HG02973 (cell line): ENCODE results near the gene HS3ST2.
"Not testable (repeated sequence)": the region's sequence is repeated elsewhere in the genome, so short reads cannot be mapped to it uniquely, and the experiment has no call there.

ENCODE experiments used
- ATAC-seq: cut with Tn5 transposase; IDR thresholded peaks from one replicate; pipeline ENCODE4 v1.9.1; 2021; ENCODE audit warnings: moderate library complexity; ENCODE audit not compliant: unreplicated experiment

The HS3ST2 gene

GRCh38 chr16:22929461-22929860 lies 115.5 kb downstream of the HS3ST2 start:
- no peak for ATAC-seq

GRCh38 chr16:22932032-22932771 lies 118.2 kb downstream of the HS3ST2 start:
- ATAC-seq = no peak

- ATAC-seq = no peak
These were observed 119.2 kb downstream of the HS3ST2 start for GRCh38 chr16:22933173-22933572.

GRCh38 chr16:22934786-22935185 lies 120.8 kb downstream of the HS3ST2 start:
- ATAC-seq = no peak

- ATAC-seq = no peak
These were observed 123.2 kb downstream of the HS3ST2 start for GRCh38 chr16:22937169-22937568.

GRCh38 chr16:22938647-22939046 lies 124.7 kb downstream of the HS3ST2 start:
- no peak for ATAC-seq

- not testable (repeated sequence) for ATAC-seq
These were observed 125.9 kb downstream of the HS3ST2 start for GRCh38 chr16:22939744-22940363.

GRCh38 chr16:22941970-22942501 lies 128.1 kb downstream of the HS3ST2 start:
- ATAC-seq = no peak

GRCh38 chr16:22942811-22943210 lies 128.8 kb downstream of the HS3ST2 start:
- ATAC-seq = no peak

- no peak for ATAC-seq
These were observed 131.4 kb downstream of the HS3ST2 start for GRCh38 chr16:22945361-22945760.

- ATAC-seq = no peak
These were observed 132.5 kb downstream of the HS3ST2 start for GRCh38 chr16:22946433-22946832.

- no peak for ATAC-seq
These were observed 134.2 kb downstream of the HS3ST2 start for GRCh38 chr16:22948058-22948602.

- no peak for ATAC-seq
These were observed 134.8 kb downstream of the HS3ST2 start for GRCh38 chr16:22948603-22949368.

- no peak for ATAC-seq
These were observed 141.6 kb downstream of the HS3ST2 start for GRCh38 chr16:22955461-22956070.

- ATAC-seq = no peak
These were observed 147.2 kb downstream of the HS3ST2 start for GRCh38 chr16:22961206-22961605.

- ATAC-seq = no peak
These were observed 148.9 kb downstream of the HS3ST2 start for GRCh38 chr16:22962905-22963304.
